Subcutaneous adipose tissue (tissue), 4 donors: ENCODE data around the gene MACROH2A1. TPM values are rescaled to one million over a fixed set of nuclear protein-coding genes. Genes with fewer than 3 reads are reported as not detected.

Experiments
- CTCF ChIP-seq: fragments of 450-650 bp; IDR thresholded peaks from one replicate; pipeline ENCODE4 v1.5.1; 2016; ENCODE audit warnings: low read depth, mild to moderate bottlenecking, control low read depth, antibody characterized with exemption, moderate library complexity
- total RNA-seq, 4 donors: library from RNA; depleted of rRNA; stranded (reverse); fragments of >200 nt; gene quantifications; one replicate each; pipeline ENCODE4 v1.1.0, GENCODE V29; 2016

Gene MACROH2A1
- total RNA-seq, 4 donors from 2014 or later, result 207 to 426 (median 282) TPM

- TF ChIP-seq CTCF, result no peak
These were observed 85.6 kb downstream of the MACROH2A1 start for GRCh38 chr5:135313405-135313804.

- no peak for TF ChIP-seq CTCF
These were observed 86.6 kb downstream of the MACROH2A1 start for GRCh38 chr5:135312255-135312935.

- TF ChIP-seq CTCF, result no peak
These were observed 88.6 kb downstream of the MACROH2A1 start for GRCh38 chr5:135310328-135310989.

GRCh38 chr5:135309391-135310327 lies 89.4 kb downstream of the MACROH2A1 start:
- TF ChIP-seq CTCF, result no peak

- TF ChIP-seq CTCF, result no peak
These were observed 90.3 kb downstream of the MACROH2A1 start for GRCh38 chr5:135308752-135309151.

GRCh38 chr5:135308245-135308644 lies 90.8 kb downstream of the MACROH2A1 start:
- no peak for TF ChIP-seq CTCF
